Activated CD8-positive, alpha-beta T cell treated with anti-CD3 and anti-CD28 coated beads for 36 hours (primary cell): ENCODE results near the gene STIMATE. TPM values are rescaled to one million over a fixed set of nuclear protein-coding genes. Genes with fewer than 3 reads are reported as not detected.

Experiments used
- ATAC-seq: fragments of 200-7000 bp; cut with Tn5 transposase; one replicate; pipeline ENCODE4 v1.10.0; 2021; ENCODE audit warnings: mild to moderate bottlenecking, moderate library complexity
- CTCF ChIA-PET: fragments of 350-600 bp; sonication (Branson Sonifier 250); formaldehyde crosslinking; loops from one replicate; lab custom pipeline; 2021; ENCODE audit warnings: antibody characterized with exemption; lab: Charles Lee
- POLR2A ChIA-PET: fragments of 350-600 bp; sonication (Branson Sonifier 250); formaldehyde crosslinking; loops from one replicate; lab custom pipeline; 2021; ENCODE audit warnings: antibody characterized with exemption; lab: Charles Lee
- DNase-seq: peaks from one replicate; pipeline ENCODE4 v3.0.0-alpha.2; 2020
- H3K27ac Mint-ChIP-seq: one replicate; pipeline ENCODE4 v1.8.0; 2021; ENCODE audit warnings: mild to moderate bottlenecking, mixed read lengths
- H3K27me3 Mint-ChIP-seq: one replicate; pipeline ENCODE4 v1.8.0; 2021; ENCODE audit warnings: mixed read lengths
- H3K36me3 Mint-ChIP-seq: one replicate; pipeline ENCODE4 v1.8.0; 2021; ENCODE audit warnings: low read depth, mixed read lengths
- H3K4me1 Mint-ChIP-seq: one replicate; pipeline ENCODE4 v1.8.0; 2021; ENCODE audit warnings: low read depth, mixed read lengths
- H3K4me3 Mint-ChIP-seq: one replicate; pipeline ENCODE4 v1.8.0; 2021; ENCODE audit warnings: mild to moderate bottlenecking, moderate library complexity, mixed read lengths
- H3K9me3 Mint-ChIP-seq: one replicate; pipeline ENCODE4 v1.8.0; 2021; ENCODE audit warnings: mixed read lengths
- CTCF ChIP-seq: fragments of 200-600 bp; IDR thresholded peaks from one replicate; pipeline ENCODE4 v1.8.0; 2022; ENCODE audit warnings: antibody characterized with exemption, mild to moderate bottlenecking
- intact Hi-C: fragments of 100-400 bp; cut with micrococcal nuclease; formaldehyde crosslinking; loops from one replicate; pipeline ENCODE4 v1.10.0; 2022
- total RNA-seq, 2 experiments: library from RNA; stranded (reverse); gene quantifications; one replicate each; pipeline ENCODE4 v1.2.3, GENCODE V29; 2021

The STIMATE gene
- total RNA-seq, 2 experiments from 2014 or later = 17.3 to 18.3 TPM

GRCh38 chr3:52800079-52800478 lies 97.3 kb downstream of the STIMATE start:
- no peaks in the 10 kb centered on the region for H3K36me3 Mint-ChIP-seq
- POLR2A ChIA-PET = no interaction called here
- no peaks in the 10 kb centered on the region for H3K4me1 Mint-ChIP-seq
- DNase-seq (no peak), ATAC-seq (no peak)
- H3K4me3 Mint-ChIP-seq = no peak overlapping the region
- H3K9me3 Mint-ChIP-seq = no peaks in the 10 kb centered on the region
- no peak for TF ChIP-seq CTCF
- intact Hi-C loops = no loop called here
- H3K27ac Mint-ChIP-seq = no peak overlapping the region
- CTCF ChIA-PET = interaction anchor here (0.9 to 2.6 kb wide), 6 partner anchors 18 to 59 kb away, joined by 3 to 17 read pairs (median 4); no protein-coding TSS in a partner anchor
- H3K27me3 Mint-ChIP-seq = no peaks in the 10 kb centered on the region

- ATAC-seq (peak; percentile 45), DNase-seq (peak; percentile 43)
- H3K4me3 Mint-ChIP-seq = no peak overlapping the region
- H3K36me3 Mint-ChIP-seq = no peaks in the 10 kb centered on the region
- CTCF ChIA-PET = interaction anchor here (0.8 to 2.6 kb wide), 17 partner anchors 9 to 60 kb away, joined by 3 to 17 read pairs (median 3); no protein-coding TSS in a partner anchor
- TF ChIP-seq CTCF = peak; percentile 67
- intact Hi-C loops = no loop called here
- H3K9me3 Mint-ChIP-seq = no peaks in the 10 kb centered on the region
- no peak overlapping the region for H3K27ac Mint-ChIP-seq
- H3K4me1 Mint-ChIP-seq = no peaks in the 10 kb centered on the region
- POLR2A ChIA-PET = no interaction called here
- H3K27me3 Mint-ChIP-seq = no peaks in the 10 kb centered on the region
These were observed 98.3 kb downstream of the STIMATE start for GRCh38 chr3:52798978-52799476.

- no peak for TF ChIP-seq CTCF
- Mint-ChIP-seq H3K9me3 (no peaks in the 10 kb centered on the region), H3K36me3 (no peaks in the 10 kb centered on the region), H3K27ac (no peak overlapping the region), H3K4me3 (no peak overlapping the region), H3K4me1 (no peaks in the 10 kb centered on the region), H3K27me3 (no peaks in the 10 kb centered on the region)
- ATAC-seq (no peak), DNase-seq (no peak)
- ChIA-PET CTCF (interaction anchor here (0.8 to 2.6 kb wide), 17 partner anchors 8 to 60 kb away, joined by 3 to 17 read pairs (median 3); no protein-coding TSS in a partner anchor), POLR2A (no interaction called here)
- intact Hi-C loops = no loop called here
These were observed 98.9 kb downstream of the STIMATE start for GRCh38 chr3:52798376-52798977.

DNA sequence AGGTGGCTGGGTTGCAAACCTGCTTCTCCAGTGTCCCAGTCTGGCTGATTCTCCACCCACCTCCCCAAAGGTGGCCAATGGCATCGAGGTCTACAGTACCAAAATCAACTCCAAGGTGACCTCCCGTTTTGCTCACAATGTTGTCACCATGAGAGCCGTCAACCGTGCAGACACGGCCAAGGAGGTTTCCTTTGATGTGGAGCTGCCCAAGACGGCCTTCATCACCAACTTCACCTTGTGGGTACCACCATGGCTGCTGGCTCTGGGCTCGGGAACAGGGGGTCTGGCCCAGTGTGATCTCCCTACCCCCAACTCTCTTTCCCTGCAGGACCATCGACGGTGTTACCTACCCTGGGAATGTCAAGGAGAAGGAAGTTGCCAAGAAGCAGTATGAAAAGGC lies 100.9 kb downstream of the STIMATE start:
- ChIA-PET CTCF (no interaction called here), POLR2A (no interaction called here)
- no peak for DNase-seq
- H3K27me3 Mint-ChIP-seq = no peaks in the 10 kb centered on the region
- H3K27ac Mint-ChIP-seq = no peak overlapping the region
- TF ChIP-seq CTCF = no peak
- no peaks in the 10 kb centered on the region for H3K9me3 Mint-ChIP-seq
- intact Hi-C loops = no loop called here
- no peak for ATAC-seq
- H3K36me3 Mint-ChIP-seq = no peaks in the 10 kb centered on the region
- H3K4me3 Mint-ChIP-seq = no peak overlapping the region
- H3K4me1 Mint-ChIP-seq = no peaks in the 10 kb centered on the region

DNA sequence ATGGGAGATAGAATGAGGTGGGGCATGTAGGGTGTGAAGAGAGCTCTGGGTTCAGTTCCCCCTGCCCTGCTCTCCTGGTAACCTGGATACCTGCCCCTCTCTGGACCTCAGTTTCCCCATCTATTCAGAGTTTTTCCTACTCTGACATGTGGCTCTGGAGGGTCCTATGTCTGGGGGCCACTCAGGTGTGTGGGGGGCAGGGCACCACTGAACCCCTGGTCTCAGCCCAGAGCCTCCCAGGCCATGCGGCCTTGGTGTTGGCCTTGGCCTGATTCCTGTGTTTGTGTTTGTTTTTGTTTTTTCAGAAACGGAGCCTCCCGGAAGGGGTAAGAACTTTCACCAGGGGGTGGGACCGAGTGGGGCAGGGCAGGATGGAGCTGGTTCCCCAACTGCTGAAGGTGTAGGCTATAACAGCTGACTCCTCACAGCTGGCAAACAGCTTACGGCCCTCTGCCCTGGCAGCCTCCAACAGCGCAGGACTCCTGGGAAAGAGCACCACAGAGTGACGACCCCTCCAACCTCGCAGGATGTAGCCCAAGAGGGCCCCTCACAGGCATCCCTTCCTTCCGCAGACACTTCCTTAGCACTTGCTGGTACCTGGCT lies 101.9 kb downstream of the STIMATE start:
- ATAC-seq = no peak
- no peak for DNase-seq
- H3K4me1 Mint-ChIP-seq = no peaks in the 10 kb centered on the region
- no peaks in the 10 kb centered on the region for H3K36me3 Mint-ChIP-seq
- CTCF ChIA-PET = interaction anchor here (1.1 kb wide), 1 partner anchor 22 kb away, joined by 4 read pairs; no protein-coding TSS in a partner anchor
- POLR2A ChIA-PET = no interaction called here
- H3K27ac Mint-ChIP-seq = no peak overlapping the region
- H3K27me3 Mint-ChIP-seq = no peaks in the 10 kb centered on the region
- H3K4me3 Mint-ChIP-seq = no peak overlapping the region
- intact Hi-C loops = no loop called here
- TF ChIP-seq CTCF = no peak
- no peaks in the 10 kb centered on the region for H3K9me3 Mint-ChIP-seq
